Renal cortex interstitium (tissue), 11 donors: ENCODE results near the gene NEK2. TPM values are rescaled to one million over a fixed set of nuclear protein-coding genes. Genes with fewer than 3 reads are reported as not detected.
A peak's percentile ranks its signal among the peaks of the same experiment; 100 is the strongest.
"Not testable (repeated sequence)": the region's sequence is repeated elsewhere in the genome, so short reads cannot be mapped to it uniquely, and the experiment has no call there.

Source experiments
- DNase-seq, 11 donors: peaks; one replicate each; pipeline ENCODE4 v3.0.0-alpha.2; 2013; ENCODE audit warnings: low read depth in 9 of 11, low spot score in 4 of 11; ENCODE audit errors: extremely low read depth in 1 of 11
- polyA plus RNA-seq, 3 donors: library from polyadenylated mRNA; unstranded; fragments of 120-200 nt; gene quantifications; one replicate each; pipeline ENCODE4 v1.2.1, GENCODE V29; 2013; ENCODE audit not compliant: insufficient read length in 3 of 3

Gene NEK2
- polyA plus RNA-seq, 3 donors: 15.8 to 23.6 (median 22.1) TPM

- no peak for DNase-seq
Observed at GRCh38 chr1:211660718-211661222, 14.7 kb downstream of the NEK2 start.

DNA sequence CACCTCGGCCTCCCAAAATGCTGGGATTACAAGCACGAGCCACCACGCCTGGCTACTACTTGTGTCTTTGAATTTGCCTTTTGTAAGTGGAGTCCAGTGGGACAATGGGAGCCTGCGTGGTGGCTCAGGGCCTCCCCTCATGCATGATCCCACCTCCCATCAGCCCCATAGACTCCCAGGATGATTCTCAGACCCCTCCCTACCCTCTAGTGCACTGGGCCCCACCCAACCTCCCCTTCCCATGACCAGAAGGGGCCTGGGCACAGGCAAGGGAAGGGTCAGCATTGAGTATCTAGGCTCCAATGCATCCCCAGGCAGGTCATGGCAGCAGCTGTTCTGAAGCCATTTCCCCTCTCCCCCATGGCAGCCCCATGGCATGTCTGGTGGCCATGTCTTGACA is 18.7 kb downstream of the NEK2 start:
- DNase-seq: no peak

GRCh38 chr1:211654838-211655787 is 20.3 kb downstream of the NEK2 start:
- peak; percentile 62 to 86 (median 77) for DNase-seq

GRCh38 chr1:211653959-211654496 is 21.4 kb downstream of the NEK2 start:
- DNase-seq: no peak

- DNase-seq: no peak
Observed at GRCh38 chr1:211653293-211653692, 22.1 kb downstream of the NEK2 start.

DNA sequence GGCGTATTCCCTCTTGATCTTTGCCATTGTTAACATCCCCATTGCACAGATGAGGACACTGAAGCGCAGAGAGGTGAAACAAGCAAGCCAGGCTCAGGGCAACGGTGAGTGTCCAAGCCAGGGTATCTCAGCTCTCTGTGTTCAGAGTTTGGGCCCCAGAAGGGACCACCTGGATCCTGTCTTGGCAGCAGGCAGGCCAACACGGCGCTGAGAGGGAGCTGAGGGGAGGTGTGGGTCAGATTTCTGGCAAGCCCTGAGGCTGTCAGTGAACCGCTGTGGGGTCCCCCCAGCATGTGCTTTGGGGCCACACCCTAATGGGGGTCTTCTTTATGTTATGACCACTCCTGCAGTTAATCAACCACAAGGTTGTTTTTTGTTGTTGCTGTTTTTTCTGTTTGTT is 23.1 kb downstream of the NEK2 start:
- DNase-seq: no peak

DNA sequence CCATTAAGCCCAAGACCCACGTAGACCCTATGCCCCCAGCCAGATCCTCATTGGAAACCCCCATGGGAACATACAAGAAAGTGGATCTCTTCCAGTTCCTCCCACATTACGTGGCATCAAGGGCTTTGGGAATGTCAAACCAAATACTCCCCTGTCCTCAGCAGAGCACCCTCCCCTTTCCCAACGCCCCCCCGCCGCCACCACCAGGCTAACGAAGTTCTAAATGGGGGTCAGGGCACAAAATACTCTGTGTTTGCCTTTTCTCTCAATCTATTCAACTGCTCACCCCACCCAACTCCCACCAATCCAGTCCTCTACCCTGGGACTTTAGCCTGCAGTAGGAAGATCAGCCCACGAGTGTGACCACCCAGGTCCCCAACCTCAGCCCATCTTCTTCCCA is 24.5 kb downstream of the NEK2 start:
- no peak for DNase-seq

DNA sequence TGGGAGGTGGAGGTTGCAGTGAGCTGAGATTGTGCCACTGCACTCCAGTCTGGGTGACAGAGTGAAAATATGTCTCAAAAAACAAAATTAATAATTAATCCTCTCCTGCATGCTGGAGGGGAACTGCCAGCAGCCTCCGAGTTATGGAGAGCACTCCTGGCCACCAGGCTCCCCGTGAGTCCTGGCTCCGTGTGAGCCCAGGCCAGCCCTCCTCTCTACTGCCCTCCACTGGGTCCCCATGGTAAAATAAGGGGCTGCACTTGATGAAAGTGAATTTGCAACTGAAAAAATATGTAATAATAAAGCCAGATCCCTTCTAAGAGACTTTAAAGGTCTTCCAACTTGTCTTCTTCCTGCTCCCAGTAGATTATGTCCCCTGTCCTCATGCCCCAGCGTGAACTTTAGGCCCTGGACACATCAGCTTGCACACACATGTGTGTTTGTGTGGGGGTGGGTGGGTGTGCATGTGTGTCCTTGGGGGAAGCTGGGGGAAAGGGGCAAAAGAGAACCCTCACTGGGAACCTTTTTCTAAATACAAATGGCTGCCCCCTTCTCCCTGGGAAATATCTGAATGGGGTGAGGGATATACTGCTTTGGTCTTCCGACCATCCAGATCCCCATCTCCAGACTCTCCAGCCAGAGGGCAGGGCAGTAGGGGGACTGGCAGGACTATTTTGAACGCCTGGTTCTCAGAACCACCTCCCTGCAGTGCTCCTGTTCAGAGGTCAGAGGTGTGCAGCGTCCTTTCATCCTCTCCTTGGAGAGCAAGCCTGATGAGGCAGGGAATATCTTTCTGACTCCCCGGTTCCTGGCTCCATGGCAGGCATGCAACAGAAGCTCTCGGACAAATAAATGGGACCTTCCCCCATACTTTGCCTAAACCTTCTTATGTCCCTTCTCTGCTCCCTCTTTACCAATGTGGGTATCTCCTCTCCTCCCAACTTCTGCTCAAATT is 26.2 kb downstream of the NEK2 start:
- DNase-seq: no peak

- DNase-seq: no peak
Observed at GRCh38 chr1:211648336-211648735, 27.1 kb downstream of the NEK2 start.

- DNase-seq: no peak
Observed at GRCh38 chr1:211647711-211648121, 27.7 kb downstream of the NEK2 start.

DNA sequence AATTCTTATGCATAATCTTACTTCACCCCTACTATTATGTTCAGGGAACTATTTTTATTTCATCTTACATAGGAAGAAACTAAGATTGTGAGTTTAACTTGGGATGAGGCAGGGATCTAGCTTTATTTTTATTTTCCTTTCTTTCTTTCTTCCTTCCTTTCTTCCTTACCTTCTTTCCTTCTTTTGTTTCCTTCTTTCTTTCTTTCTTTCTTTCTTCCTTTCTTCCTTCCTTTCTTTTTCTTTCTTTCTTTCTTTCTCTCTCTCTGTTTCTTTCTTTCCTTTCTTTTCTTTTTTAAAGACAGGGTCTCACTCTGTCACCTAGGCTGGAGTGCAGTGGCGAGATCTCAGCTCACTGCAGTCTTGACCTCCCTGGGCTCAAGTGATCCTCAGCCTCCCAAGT is 28.9 kb downstream of the NEK2 start:
- no peak for DNase-seq

DNA sequence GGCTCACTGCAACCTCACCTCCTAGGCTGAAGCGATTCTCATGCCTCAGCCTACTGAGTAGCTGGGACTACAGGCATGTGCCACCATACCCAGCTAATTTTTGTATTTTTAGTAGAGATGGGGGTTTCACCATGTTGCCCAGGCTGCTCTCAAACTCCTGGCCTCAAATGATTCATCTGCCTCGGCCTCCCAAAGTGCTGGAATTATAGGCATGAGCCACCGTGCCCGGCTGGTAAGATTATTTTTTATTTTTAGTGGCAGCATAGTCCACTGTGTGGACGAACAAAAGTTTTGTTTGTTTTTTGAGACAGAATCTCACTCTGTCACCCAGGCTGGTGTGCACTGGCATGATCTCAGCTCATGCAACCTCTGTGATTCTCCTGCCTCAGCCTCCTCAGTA is 29.8 kb downstream of the NEK2 start:
- not testable (repeated sequence) for DNase-seq

GRCh38 chr1:211644653-211645052 is 30.8 kb downstream of the NEK2 start:
- DNase-seq: no peak

GRCh38 chr1:211643324-211644212 is 31.9 kb downstream of the NEK2 start:
- DNase-seq: peak; percentile 34 to 81 (median 63)

DNA sequence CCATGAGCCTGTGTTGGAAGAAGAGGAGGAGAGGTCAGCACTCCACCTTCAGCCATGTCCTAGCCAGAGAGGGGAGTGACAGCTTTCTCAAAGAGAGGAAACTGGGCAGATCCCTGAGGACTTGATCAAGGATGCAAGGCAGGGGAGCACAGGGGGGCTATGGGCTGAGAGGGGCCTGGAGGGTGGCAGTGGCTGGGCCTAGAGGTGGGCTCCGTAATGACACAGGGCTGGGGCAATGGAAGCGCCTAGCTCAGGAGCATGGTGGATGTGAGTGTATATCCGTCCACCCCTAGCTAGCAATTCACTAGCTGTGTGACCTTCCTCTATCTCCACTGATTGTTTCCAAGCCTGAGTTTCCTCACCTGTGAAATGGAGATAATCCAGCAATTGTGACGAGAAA is 32.6 kb downstream of the NEK2 start:
- DNase-seq: no peak

DNA sequence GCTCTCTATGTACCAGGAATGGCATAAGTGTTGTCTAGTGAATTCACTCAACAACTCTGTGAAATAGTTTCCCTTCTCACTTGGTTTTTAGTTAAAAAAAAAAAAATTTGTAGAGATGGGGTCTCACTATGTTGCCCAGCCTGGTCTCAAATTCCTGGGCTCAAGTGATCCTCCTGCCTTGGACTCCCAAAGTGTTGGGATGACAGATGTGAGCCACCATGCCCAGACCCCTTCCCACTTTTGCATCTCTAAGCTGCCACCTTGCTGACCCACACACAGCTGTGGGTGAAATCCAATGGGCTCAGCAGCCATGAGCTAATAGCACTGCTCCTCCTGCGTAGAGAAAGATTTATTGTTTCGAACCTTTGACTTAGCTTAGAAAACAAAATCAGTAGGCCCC is 33.5 kb downstream of the NEK2 start:
- no peak for DNase-seq

- DNase-seq: no peak
Observed at GRCh38 chr1:211641044-211641800, 34.2 kb downstream of the NEK2 start.

GRCh38 chr1:211640301-211640630 is 35.2 kb downstream of the NEK2 start:
- DNase-seq: no peak
